Hepatocyte (in vitro differentiated cells): ENCODE results near the gene TXLNG. TPM values are rescaled to one million over a fixed set of nuclear protein-coding genes. Genes with fewer than 3 reads are reported as not detected.

Source experiments
- DNase-seq: peaks from one replicate; pipeline ENCODE4 v3.0.0-alpha.2; 2016; ENCODE audit warnings: low spot score
- H2AFZ ChIP-seq: fragments of 200-600 bp; sonication (generic); 2 replicates; pipeline ENCODE4 v1.6.0; 2016; ENCODE audit warnings: antibody characterized with exemption, mild to moderate bottlenecking
- H3K27ac ChIP-seq: fragments of 200-600 bp; sonication (generic); 2 replicates; pipeline ENCODE4 v1.5.1; 2016; ENCODE audit warnings: mild to moderate bottlenecking
- H3K27me3 ChIP-seq: fragments of 200-600 bp; sonication (generic); 2 replicates; pipeline ENCODE4 v1.6.1; 2016
- H3K36me3 ChIP-seq: fragments of 200-600 bp; sonication (generic); replicated peaks from 2 replicates; pipeline ENCODE4 v1.5.1; 2016; ENCODE audit warnings: low read depth; ENCODE audit not compliant: insufficient read depth
- H3K4me1 ChIP-seq: fragments of 200-600 bp; sonication (generic); 2 replicates; pipeline ENCODE4 v1.5.1; 2016; ENCODE audit warnings: mild to moderate bottlenecking, moderate library complexity; ENCODE audit not compliant: insufficient read depth
- H3K4me2 ChIP-seq: fragments of 200-600 bp; sonication (generic); 2 replicates; pipeline ENCODE4 v1.6.0; 2016
- H3K4me3 ChIP-seq: fragments of 200-600 bp; sonication (generic); 2 replicates; pipeline ENCODE4 v1.5.1; 2016; ENCODE audit warnings: mild to moderate bottlenecking
- H3K79me2 ChIP-seq: fragments of 200-600 bp; sonication (generic); 2 replicates; pipeline ENCODE4 v1.6.0; 2017; ENCODE audit warnings: mild to moderate bottlenecking
- H3K9me2 ChIP-seq: fragments of 200-600 bp; sonication (generic); replicated peaks from 2 replicates; pipeline ENCODE4 v1.6.0; 2017; ENCODE audit warnings: mild to moderate bottlenecking; ENCODE audit not compliant: insufficient read depth
- H3K9me3 ChIP-seq: fragments of 200-600 bp; sonication (generic); 2 replicates; pipeline ENCODE4 v1.5.1; 2016; ENCODE audit warnings: low read depth, mild to moderate bottlenecking
- H4K20me1 ChIP-seq: fragments of 200-600 bp; sonication (generic); 2 replicates; pipeline ENCODE4 v1.6.0; 2016; ENCODE audit warnings: mild to moderate bottlenecking; ENCODE audit not compliant: insufficient read depth, poor library complexity, severe bottlenecking
- EZH2 ChIP-seq: fragments of 200-600 bp; sonication (generic); IDR thresholded peaks from 2 replicates; pipeline ENCODE4 v1.6.1; 2016; ENCODE audit warnings: antibody characterized with exemption, mild to moderate bottlenecking, borderline replicate concordance
- EZH2phosphoT487 ChIP-seq: fragments of 200-600 bp; sonication (generic); IDR thresholded peaks from one replicate; pipeline ENCODE4 v1.6.1; 2018; ENCODE audit warnings: antibody characterized with exemption, mild to moderate bottlenecking, low read depth, moderate library complexity; ENCODE audit not compliant: unreplicated experiment, severe bottlenecking
- WGBS: methylation state at CpG from one replicate; pipeline ENCODE4 v1.1.6; 2016; ENCODE audit warnings: low lambda C conversion rate; ENCODE audit errors: missing lambda C conversion rate; 5-methylcytosine and 5-hydroxymethylcytosine counted together
- polyA plus RNA-seq: library from polyadenylated mRNA; unstranded; fragments of >200 nt; fragmentation: Nextera tagmentation; extraction: Ambion mirVana; gene quantifications from 2 replicates; pipeline ENCODE4 v1.2.1, GENCODE V29; 2016
- total RNA-seq: library from RNA; depleted of rRNA; stranded (reverse); fragments of >200 nt; gene quantifications from 2 replicates; pipeline ENCODE4 v1.2.3, GENCODE V29; 2014
- TF ChIP-seq, protein P1 (sequence below): fragments of 200-600 bp; sonication (generic); IDR thresholded peaks from 2 replicates; pipeline ENCODE4 v1.5.1; 2016; ENCODE audit warnings: antibody characterized with exemption, mild to moderate bottlenecking; ENCODE audit not compliant: poor library complexity

TXLNG gene
- total and polyA plus RNA-seq, 2 experiments from 2014 or later = 9.7 to 23.4 TPM

DNA sequence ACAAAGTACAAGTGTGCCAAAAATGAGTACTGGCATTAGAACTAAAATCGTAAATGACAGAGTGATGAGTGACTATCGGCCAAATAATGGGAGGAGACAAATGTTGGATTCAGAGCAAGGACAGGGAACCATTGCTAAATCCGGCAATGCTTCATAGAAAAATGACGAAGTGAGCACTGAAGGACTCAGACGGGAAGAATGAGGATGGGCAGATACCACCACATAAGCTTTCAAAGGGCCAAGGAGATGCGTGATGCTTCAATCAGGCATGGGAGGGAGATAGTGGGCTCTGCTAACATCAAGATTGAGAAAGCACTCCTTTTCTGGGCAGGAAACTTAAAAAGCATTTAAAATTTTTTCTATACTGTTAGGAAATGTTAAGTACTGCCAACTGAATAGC, 62.3 kb downstream of the TXLNG start:
- TF ChIP-seq, protein P1, sequence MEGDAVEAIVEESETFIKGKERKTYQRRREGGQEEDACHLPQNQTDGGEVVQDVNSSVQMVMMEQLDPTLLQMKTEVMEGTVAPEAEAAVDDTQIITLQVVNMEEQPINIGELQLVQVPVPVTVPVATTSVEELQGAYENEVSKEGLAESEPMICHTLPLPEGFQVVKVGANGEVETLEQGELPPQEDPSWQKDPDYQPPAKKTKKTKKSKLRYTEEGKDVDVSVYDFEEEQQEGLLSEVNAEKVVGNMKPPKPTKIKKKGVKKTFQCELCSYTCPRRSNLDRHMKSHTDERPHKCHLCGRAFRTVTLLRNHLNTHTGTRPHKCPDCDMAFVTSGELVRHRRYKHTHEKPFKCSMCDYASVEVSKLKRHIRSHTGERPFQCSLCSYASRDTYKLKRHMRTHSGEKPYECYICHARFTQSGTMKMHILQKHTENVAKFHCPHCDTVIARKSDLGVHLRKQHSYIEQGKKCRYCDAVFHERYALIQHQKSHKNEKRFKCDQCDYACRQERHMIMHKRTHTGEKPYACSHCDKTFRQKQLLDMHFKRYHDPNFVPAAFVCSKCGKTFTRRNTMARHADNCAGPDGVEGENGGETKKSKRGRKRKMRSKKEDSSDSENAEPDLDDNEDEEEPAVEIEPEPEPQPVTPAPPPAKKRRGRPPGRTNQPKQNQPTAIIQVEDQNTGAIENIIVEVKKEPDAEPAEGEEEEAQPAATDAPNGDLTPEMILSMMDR = no peak
- TF ChIP-seq EZH2phosphoT487 = no peak
- TF ChIP-seq EZH2 = no peak
- Histone ChIP-seq H3K79me2 (peaks cover 33% of the 10 kb centered on the region), H3K4me2 (no peak overlapping the region), H3K9me2 (no peaks in the 10 kb centered on the region), H3K27ac (no peak overlapping the region), H3K4me3 (no peak overlapping the region), H4K20me1 (peaks cover 3% of the 10 kb centered on the region), H3K4me1 (no peaks in the 10 kb centered on the region), H3K27me3 (no peaks in the 10 kb centered on the region), H2AFZ (no peak overlapping the region), H3K36me3 (no peaks in the 10 kb centered on the region), H3K9me3 (no peaks in the 10 kb centered on the region)
- no peak for DNase-seq
- 85% methylated on average over 6 of the region's 6 CpGs for WGBS

DNA sequence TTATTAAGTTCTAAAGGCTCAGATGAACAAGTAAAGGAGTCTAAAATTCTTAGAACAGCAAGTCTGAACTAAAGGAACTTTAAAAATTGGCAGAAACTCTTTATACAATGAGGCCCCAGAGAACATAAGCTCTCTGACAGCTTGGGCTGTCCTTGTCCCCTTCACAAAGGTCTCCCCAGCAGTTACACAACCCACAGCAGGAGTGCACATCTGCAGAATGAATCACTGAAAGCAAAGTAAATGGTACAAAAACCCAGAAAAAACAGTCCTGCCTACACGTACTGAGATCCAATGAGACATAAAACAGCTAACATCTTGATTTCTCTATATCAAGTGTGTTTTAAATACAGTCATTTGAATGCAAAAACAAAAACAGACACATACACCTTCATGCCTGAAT, 65.2 kb downstream of the TXLNG start:
- no peak overlapping the region for H3K27ac ChIP-seq
- TF ChIP-seq EZH2 = no peak
- TF ChIP-seq, protein P1 = no peak
- TF ChIP-seq EZH2phosphoT487 = no peak
- H3K36me3 ChIP-seq = no peaks in the 10 kb centered on the region
- peaks cover 61% of the 10 kb centered on the region for H3K79me2 ChIP-seq
- 61% methylated on average over 1 of the region's 1 CpG for WGBS
- peaks cover 5% of the 10 kb centered on the region for H4K20me1 ChIP-seq
- no peak overlapping the region for H2AFZ ChIP-seq
- DNase-seq = no peak
- H3K9me3 ChIP-seq = no peaks in the 10 kb centered on the region
- no peak overlapping the region for H3K4me2 ChIP-seq
- H3K4me1 ChIP-seq = no peaks in the 10 kb centered on the region
- H3K4me3 ChIP-seq = no peak overlapping the region
- H3K27me3 ChIP-seq = no peaks in the 10 kb centered on the region
- H3K9me2 ChIP-seq = no peaks in the 10 kb centered on the region

DNA sequence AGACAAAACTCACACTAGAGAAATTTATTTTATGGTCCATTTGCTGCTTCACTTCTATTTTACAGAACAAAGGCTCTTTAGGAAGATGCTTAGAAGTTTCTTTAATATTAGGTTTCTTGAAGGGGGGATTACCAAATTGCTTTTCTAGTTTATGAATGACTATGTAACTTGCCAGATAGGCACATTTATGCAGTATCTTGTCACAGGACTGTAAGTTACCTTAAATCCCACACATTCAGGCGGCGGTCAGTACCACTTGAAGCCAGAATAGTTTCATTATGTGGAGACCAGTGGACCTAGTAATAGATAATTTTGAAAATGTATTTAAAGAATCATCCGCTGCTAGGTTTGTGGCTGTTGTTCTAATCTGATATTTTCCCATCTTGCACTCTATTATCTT, 65.6 kb downstream of the TXLNG start:
- H3K79me2 ChIP-seq = peaks cover 65% of the 10 kb centered on the region
- no peak overlapping the region for H2AFZ ChIP-seq
- H3K36me3 ChIP-seq = no peaks in the 10 kb centered on the region
- 100% methylated on average over 3 of the region's 3 CpGs for WGBS
- no peaks in the 10 kb centered on the region for H3K4me1 ChIP-seq
- H4K20me1 ChIP-seq = peaks cover 5% of the 10 kb centered on the region
- no peaks in the 10 kb centered on the region for H3K27me3 ChIP-seq
- H3K27ac ChIP-seq = no peak overlapping the region
- H3K4me3 ChIP-seq = no peak overlapping the region
- no peaks in the 10 kb centered on the region for H3K9me3 ChIP-seq
- DNase-seq = no peak
- no peak overlapping the region for H3K4me2 ChIP-seq
- TF ChIP-seq EZH2phosphoT487 = no peak
- no peak for TF ChIP-seq EZH2
- TF ChIP-seq, protein P1 = no peak
- no peaks in the 10 kb centered on the region for H3K9me2 ChIP-seq

DNA sequence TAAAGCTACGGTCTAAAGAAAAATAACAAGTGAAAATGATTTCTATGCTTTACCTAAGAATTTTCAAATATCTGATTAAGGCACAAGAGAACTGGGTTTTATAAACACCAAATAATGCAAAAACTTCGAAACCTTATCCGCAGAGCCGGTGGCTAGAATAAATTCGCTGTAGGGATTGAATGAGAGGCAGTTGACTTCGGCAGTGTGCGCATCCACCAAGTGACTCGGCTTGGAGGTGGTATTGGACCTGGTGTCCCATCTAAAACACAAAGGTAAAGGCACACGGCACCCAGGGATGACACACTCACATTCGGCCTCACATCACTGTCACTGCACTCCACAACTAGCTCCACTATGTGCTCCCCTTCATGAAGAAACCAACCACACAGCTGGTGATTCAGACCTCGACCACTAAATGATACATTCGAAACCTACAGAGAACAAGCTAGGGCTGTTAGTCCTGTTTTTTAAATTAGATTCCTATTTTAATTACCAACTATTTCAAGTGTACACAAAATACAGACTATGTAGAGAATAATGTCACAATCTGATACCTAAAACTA, 66.4 kb downstream of the TXLNG start:
- Histone ChIP-seq H3K4me1 (no peaks in the 10 kb centered on the region), H3K27me3 (no peaks in the 10 kb centered on the region), H2AFZ (no peak overlapping the region), H3K79me2 (peaks cover 74% of the 10 kb centered on the region), H3K9me2 (no peaks in the 10 kb centered on the region), H3K4me2 (no peak overlapping the region), H3K27ac (no peak overlapping the region), H3K9me3 (no peaks in the 10 kb centered on the region), H4K20me1 (peaks cover 5% of the 10 kb centered on the region), H3K36me3 (no peaks in the 10 kb centered on the region), H3K4me3 (no peak overlapping the region)
- DNase-seq = no peak
- TF ChIP-seq, protein P1 = no peak
- TF ChIP-seq EZH2 (no peak), EZH2phosphoT487 (no peak)
- 94% methylated on average over 12 of the region's 12 CpGs for WGBS
